CD4-positive, alpha-beta T cell treated with Interleukin-6 for 4 hours (primary cell): ENCODE measurements around the gene HTR2B.
"Not testable (repeated sequence)": the region's sequence is repeated elsewhere in the genome, so short reads cannot be mapped to it uniquely, and the experiment has no call there.

Experiments used
- DNase-seq: peaks from one replicate; pipeline ENCODE4 v3.0.0-alpha.2; 2020; ENCODE audit warnings: mixed read lengths

Gene HTR2B

DNA sequence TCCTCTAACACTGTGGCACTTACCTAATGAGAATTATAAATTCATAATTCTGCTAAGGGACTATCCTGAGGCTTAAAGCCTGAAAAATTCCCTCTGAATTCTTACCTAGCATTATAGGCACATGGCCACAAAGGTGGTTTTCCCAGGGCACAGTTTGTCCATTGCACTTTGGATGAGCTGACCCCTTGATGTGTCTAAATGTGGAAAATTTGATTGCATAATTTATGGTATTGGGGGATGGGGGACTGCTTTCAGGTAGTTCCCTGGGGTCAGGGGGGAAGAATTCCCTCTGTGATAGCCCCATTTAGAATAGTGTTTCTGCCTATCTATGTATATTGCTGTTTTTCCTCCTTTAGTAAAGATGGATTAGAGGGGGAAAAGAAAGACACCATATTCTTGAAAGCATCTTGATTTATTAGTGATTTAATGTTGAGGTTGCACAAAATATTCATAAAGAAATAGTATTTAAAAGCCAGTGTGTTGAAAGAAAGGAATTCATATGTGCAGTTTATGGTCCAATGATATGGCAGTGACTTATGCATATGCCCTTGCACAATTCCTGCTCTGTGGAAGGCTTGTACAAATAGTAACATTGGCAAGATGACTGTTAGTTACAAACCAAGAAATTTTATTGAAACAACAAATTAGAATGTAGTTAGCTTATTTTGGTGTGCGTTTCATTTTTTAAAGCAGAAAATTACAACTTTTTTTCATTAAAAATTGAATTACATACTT, 8.7 kb upstream of the HTR2B start:
- DNase-seq, result no peak

DNA sequence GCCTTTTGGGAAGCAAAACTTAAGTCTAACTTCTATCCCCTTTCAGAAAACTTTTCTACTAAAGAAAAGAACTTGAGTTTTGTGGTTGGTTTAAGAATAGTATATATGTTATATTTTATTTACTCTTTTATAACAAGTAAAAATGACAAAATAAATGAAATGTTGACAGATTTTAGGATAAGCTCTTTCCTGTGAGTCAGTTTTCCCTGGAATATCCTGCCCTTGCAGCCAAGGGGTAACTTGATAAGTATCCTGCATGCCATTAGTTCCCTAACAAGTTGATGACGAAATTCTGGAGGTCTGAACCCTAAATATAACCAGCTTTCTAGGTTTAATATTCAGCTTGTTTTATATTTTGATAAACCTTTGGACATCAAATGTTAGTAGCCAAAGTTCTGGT, 7.3 kb upstream of the HTR2B start:
- no peak for DNase-seq

DNA sequence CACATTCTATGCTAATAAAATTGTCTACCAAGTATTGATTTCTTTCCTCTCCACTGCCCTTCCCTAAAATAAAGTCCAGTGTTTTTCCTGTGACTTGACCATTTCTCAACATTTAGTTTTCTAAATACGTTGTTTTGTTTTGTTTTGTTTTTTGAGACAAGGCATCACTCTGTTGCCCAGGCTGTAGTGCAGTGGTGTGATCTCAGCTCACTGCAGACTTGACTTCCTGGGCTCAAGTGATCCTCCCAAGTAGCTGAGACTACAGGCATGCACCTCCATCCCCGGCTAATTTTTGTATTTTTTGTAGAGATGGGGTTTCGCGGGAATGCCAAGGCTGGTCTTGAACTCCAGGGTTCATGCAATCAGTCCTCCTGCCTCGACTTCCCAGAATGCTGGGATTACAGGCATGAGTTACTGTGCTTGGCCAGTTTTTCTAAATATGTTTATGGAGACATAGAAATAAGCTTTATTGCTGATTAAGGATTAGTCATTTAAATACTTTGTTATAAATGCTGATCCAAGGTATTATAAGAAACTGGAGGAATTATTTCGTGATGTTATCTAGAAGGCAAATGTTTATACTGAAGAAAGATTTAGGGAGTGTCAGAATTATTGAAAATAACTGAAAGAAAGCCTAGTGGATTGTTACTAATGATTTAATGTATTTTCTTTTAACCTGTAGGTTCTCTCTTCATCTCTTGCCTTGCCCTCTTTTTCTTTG, 5.7 kb upstream of the HTR2B start:
- no peak for DNase-seq

DNA sequence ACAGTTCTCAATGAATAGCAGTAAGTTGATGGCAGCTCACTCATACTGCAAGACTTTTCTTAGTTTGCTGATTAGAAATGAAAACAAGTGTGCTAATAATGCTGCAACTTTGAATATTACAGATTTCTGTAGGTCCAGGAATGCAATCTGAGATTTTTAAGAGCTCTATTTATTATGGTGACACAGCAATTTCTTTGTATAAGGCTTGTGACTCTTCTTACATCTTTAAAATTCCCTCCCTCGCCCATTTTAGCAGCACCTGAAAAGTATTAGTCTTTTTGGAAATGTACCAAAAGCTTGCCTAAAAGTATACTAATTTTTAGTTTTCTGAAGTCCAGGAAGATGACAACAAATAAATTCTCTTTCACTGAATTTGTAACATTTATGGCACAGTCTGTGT, 4.4 kb upstream of the HTR2B start:
- no peak for DNase-seq

DNA sequence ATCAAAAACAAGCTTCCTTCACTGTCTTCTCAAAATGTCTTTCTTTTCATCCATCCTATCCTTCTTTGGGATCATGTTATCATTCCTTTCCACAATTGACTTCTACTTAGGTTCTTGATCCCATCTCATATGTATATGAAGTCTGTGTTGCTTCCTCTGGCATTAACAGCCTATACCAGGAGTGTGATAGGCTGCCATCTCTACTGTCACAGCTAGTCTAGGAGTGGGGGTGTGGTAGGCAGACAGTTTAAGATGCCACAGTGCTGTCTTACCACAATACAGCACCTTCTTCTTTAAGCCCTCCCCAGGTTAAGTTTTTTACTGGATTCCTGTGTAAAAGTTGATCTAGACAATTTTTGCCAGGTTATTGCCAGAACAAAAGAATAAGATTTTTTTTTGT, 3.7 kb upstream of the HTR2B start:
- no peak for DNase-seq

DNA sequence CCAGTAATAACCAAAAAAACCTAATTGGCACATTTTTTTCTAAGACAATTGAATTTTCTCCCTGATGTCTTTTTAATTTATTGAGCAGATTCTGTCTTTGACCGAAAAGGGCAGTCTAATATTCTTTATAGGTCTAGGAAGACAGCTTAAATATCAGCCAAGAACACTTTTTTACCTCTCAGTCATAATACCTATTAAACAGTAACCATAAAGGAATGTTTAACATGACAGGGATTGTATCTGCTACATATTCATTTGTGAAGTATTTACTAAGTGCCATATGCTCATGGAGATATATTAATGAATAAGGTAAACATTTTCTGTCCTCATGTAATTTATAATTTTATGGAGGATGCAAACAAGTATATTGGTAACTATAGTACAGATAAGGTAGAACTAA, 3.1 kb upstream of the HTR2B start:
- no peak for DNase-seq

DNA sequence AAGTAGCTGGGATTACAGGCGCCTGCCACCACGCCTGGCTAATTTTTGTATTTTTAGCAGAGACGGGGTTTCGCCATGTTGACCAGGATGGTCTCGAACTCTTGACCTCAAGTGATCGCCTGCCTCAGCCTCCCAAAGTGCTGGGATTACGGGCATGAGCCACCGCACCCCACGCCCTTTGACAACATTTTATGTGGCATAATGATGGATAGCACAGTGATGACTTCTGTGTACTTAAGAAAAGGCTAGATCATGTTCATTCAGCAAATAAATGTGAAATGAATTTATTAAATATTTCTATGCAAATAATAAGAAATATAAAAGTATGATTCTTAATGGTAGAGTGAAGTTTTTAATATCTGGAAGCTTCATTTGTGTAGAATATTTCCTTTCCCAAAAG, 2.6 kb upstream of the HTR2B start:
- no peak for DNase-seq

DNA sequence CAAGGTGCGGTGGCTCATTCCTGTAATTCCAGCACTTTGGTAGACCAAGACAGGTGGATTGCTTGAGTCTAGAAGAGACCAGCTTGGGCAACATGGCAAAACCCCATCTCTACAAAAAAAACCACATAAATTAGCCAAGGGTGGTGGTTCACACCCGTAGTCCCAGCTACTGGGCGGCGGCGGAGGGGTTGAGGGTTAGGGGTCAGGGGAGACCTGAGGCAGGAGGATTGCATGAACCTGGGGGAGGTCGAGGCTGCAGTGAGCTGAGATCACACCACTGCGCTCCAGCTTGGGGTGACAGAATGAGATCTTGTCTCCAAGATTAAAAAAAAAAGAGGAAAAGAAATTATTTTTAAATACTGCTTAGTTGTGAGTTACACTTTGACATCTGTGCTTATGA, 1.3 kb upstream of the HTR2B start:
- no peak for DNase-seq

DNA sequence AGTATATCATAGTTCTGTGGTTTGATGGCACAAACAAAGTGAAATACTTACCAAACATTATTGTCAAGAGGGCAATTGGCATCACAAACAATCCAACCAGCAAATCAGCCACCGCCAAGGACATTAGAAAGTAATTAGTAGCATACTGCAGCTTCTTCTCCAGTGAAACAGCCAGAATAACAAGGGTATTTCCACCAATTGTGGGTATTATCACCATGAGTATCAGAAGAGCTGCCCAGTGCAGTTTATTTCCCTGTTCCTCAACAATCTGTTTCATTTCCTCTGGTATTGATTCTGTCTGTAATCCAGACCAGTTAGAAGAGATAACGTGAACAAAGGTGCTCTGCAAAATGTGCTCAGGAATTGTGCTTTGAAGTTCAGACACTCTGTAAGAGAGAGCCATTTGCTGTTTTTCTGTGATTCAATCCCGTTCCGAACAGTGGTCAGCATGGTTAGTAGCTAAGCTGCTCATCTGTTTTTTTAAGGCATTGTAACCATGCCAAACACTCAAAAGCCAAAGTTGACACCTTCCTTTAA, 1.4 kb downstream of the HTR2B start:
- no peak for DNase-seq

DNA sequence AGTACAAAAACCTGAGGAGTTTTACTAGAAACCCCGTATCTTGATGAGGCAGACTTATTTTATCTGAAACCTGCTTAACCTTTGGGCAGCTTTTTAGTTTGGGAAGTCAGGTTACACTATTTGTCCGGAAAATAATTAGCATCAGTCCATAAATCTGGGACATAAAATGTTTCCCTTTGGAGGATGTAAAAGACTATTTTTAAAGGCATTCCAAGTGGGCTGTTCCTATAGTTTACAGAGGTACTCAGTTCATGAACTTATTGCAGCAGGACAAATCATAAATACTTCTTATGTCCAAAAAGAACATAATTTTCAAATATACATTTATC, 6.3 kb downstream of the HTR2B start:
- no peak for DNase-seq

DNA sequence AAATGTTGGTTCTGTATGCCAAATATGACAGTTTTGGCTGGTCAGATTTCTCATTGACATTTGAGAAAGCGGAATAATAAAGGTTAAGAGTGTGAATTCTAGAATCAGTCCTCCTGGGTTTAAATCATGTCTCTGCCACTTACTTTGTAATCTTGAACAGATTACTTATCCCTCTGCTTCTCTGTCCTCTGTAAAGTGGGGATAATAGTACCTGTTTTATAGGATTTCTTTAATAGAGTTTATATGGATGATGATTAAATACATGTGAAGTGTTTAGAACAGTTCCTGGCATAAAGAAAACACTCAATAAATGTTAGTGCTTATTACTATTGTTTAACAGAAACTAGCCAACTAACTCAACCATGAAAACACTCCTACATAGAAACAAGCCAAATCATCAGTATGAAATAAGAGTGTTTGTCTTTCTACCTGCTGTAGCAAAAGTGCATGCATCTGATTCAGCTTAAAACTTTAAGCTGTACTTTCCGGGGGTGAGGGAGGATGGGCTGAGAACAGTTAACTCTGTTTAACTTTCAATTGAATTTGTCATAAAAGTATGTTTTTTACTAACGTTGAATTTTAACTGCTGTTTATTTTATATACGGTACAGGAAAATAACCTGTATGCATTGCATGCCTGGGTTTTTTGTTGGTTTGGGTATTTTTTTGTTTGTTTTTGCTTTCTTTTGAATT, 6.8 kb downstream of the HTR2B start:
- DNase-seq, result no peak

DNA sequence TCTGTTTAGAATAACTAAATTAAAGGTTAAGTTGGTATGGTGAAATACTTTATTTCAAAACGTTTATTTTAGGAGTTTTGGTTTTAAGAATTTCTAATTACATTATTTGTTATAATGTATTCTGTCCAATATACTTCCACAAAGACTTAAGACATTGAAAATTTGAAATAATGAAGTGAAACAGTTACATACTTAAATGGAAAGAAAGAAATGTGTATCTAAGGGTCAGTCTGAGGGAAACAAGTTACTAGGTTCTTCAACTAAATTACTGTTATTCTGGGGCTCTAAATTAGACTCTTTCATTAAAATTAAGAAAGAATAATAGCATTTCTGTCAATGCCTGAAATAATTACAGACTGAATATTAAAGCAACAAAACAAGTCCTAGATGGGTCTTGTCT, 7.7 kb downstream of the HTR2B start:
- no peak for DNase-seq

DNA sequence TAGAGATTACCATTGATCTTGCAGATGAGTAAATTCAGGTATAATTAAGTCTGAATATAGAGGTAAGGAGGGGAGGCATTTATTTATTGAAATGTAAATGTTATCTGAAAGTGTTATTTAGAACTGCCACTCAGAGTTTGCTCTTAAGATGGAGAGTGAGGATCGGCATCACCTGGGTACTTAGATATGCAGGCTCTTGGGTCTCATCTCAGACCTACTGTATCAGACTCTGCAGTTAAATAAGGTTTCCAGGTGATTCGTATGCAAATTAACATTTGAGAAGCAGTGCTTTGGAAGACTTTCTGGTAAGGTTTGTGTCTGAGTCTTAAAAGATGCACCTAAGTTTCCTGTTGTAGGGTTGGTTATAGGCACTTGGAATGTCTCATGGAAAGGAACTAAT, 9.2 kb downstream of the HTR2B start:
- DNase-seq, result no peak

DNA sequence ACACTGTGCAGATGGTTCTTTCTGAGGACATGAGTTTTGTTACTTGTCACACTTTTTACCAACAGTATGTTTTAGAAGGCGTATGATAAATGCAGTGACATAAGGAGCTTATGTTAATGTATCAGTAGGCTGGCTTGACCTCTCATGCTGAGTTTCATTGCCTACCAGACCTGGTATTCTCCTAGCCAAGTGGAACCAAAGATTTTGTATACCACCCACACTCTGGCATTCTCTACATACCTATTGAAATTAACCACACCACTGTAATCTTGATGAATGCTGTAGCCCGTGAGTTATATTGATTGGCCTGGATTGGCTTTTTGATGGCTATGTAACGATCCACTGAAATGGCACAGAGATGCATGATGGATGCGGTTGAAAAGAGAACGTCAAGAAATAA, 11.4 kb downstream of the HTR2B start:
- no peak for DNase-seq

DNA sequence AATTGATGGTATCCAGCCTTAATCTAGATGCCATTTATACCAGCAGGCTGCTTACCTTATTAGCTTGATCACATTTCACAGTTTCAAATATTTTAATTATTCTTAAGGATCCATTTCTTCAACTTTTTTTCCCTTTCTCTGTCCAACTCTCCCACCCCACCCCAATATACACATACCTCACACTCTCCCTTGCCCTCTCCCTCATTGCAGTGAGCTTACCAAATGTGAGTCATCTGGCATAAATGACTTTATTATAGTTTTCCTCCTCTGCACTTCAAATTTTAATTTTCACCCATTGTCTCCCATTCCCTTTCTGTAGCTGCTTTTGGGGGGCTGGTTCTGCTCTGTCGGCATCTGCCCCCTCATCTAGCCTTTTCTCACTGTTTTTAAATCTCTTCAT, 12.9 kb downstream of the HTR2B start:
- DNase-seq, result no peak

DNA sequence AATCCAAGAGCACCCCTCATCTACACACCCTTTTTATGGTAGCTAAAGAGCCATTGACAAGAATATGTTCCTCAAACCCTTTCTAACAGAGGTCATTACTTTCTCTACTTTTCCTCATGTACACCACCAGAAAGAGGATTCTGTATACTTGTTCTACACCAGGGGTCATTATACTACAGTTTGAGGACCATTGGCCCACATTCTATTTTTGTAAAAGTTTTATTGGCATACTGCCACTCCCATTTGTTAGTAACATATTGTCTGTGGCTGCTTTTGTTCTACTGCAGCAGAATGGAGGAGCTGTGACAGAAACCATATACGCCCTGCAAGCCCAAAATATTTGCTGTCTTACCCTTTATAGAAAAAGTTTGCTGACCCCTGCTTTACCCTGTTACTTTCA, 14.3 kb downstream of the HTR2B start:
- DNase-seq, result no peak

DNA sequence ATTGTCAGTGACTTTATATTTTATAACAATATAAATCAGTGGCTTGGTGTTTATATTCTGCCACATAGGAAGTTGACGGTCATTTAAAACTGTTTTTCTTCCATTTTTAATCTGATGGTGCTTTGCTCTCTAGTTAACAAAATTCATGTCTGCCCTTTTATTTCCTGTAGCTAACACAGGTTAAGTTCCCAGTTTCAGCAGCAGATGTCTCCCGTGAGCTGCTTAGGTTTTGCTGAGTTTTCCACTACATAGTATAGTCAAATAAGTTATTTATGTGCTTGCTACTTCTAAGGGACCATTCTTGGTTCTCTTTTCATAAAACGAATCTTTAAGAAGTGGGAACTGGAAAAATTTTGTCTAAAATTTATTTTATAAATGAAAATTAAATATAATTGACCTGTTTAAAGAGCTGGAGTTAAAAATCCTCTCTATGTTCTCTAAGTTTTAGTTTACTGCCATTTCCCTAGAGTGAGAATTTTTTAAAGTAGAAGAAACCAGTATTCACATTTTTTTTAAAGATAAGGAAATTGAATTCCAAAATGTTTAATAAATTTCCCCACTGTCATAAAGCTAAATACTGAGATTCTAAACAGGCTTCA, 20.6 kb downstream of the HTR2B start:
- DNase-seq, result peak; percentile 47

DNA sequence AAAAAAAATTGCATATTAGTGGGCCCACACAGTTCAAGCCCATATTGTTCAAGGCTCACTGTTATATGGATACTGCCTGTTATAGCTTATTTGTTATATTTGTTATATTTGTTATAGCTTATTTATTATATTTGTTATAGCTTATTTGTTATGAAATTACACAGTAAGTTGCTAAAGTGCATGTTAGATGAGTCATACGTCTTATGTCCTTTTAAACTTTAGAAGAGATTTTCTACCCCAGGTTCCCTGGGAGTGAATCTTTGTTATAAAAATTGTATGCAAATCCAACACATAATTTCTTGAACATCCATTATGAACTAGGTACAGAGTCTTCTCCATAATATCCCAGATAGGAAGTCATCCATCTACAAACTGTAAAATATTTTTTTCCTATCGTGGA, 22.1 kb downstream of the HTR2B start:
- DNase-seq, result no peak

DNA sequence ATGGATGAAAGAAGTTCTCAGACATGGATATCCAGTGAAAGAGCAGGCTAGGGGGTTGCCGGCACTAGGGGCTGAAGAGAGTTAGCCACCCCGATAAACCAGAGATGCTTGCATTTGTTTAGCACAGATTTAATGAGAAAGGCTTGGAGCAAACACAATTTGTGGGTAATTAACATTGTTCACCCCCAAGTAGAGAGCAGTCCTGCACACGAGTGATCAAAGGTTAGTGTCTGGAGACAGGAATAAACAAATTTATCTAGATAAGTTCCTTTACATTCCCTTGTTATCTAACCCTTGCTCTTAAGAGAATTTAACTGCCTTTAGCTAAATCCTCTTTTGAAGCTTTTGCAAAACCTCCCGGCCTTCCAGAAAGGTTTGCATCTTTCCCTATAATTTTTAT, 23.9 kb downstream of the HTR2B start:
- DNase-seq, result no peak

DNA sequence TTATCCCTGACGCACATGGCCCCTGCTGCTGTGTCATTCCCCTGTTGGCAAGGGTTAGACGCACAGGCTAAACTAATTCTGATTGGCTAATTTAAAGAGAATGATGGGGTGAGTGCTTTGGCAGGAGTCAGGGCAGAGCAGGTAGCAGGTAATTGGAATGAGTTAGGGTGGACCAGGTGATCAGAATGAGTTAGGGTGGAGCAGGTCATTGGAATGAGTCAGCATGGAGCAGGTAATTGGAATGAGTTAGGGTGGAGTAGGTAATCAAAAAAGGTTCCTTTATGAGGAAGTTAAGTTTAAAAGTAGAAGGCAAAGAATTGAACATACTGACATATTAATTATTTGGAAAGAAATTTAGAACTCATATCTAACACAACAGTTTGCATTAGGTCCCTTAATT, 24.5 kb downstream of the HTR2B start:
- not testable (repeated sequence) for DNase-seq

DNA sequence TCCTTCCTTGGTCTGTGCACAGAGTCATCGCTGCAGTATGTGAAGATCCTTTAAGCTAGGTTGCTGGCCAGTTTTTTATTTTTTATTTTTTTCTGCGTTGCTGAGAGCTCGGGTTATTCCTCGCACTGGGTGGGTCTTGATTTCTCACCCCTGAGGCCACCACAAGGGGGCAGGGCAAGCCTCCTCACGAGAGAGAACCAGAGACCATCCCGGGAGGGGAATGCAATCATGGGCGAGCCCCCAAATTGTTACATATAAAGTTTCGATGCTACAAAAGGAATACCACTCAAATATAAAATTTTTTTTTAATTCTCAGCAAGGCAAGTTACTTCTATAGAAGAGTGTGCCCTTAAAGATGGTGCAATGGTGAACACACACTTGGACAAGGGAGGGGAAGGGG, 24.9 kb downstream of the HTR2B start:
- no peak for DNase-seq

DNA sequence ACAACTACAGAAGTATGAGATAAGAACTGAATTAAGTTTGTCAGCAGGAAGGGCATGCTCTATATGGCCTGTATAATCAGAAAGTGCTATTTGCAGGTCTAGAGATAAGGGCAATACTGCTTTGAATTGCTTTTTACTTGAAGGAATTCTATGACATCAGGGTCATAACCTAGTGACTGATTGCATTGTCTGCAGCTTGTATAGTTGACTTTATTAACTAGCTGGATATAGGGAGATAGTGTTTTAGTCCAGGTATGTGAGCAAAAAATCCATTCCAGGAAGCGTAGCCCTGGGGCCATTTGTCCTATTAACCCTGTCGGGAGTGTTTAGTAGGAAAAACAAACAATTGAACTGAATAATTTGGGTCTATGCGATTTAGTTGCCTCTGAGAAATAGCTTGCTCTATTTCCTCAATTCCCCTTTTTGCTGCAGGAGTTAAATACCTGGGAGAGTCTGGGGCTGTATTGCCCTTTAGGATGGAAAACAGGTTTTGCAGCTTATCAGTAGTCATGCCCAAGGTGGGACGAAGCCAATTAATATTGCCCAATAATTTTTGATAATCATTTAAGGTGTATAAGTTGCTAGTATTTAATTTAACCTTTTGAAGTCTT, 30.0 kb downstream of the HTR2B start:
- no peak for DNase-seq

DNA sequence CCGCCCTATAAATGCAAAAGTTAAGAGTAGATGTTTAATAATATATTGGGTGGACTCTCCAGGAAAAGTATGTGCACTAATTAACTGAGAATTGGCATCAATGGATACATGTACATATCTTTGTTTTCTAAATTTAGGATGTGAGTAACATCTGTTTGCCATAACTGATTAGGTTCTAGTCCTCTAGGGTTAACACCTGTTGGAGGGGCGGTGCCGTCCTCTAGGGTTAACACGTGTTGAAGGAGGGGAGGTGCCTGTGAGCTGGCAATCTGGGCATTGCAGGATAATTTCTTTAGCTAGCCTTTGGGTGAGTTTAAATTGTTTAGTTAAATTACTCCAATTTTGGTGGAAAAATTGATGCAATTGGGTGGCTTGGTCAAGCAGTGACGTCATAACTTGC, 30.9 kb downstream of the HTR2B start:
- no peak for DNase-seq
